Activated naive CD4-positive, alpha-beta T cell treated with Interleukin-2 at 50 U/mL for 16 hours (primary cell): ENCODE results near the gene AP4S1.

Experiments used
- DNase-seq: peaks from one replicate; pipeline ENCODE4 v3.0.0-alpha.2; 2020

Gene AP4S1

GRCh38 chr14:31139301-31139847, 113.9 kb downstream of the AP4S1 start:
- no peak for DNase-seq

GRCh38 chr14:31142455-31143087, 117.1 kb downstream of the AP4S1 start:
- no peak for DNase-seq
